Parathyroid adenoma (tissue), 2 donors: Measurements from ENCODE around the gene PTPDC1.

Experiments used
- H2AFZ ChIP-seq: fragments of 300-600 bp; sonication (generic); one replicate; pipeline ENCODE4 v1.7.0; 2017; ENCODE audit warnings: antibody characterized with exemption, mild to moderate bottlenecking
- H3K27ac ChIP-seq: fragments of 300-600 bp; sonication (generic); one replicate; pipeline ENCODE4 v1.7.0; 2017
- H3K27me3 ChIP-seq: fragments of 300-600 bp; sonication (generic); one replicate; pipeline ENCODE4 v1.7.0; 2017; ENCODE audit warnings: low read length; ENCODE audit not compliant: control insufficient read depth, insufficient read depth
- H3K36me3 ChIP-seq: fragments of 300-600 bp; sonication (generic); one replicate; pipeline ENCODE4 v1.7.0; 2017; ENCODE audit warnings: low read length; ENCODE audit not compliant: control insufficient read depth, insufficient read depth
- H3K4me1 ChIP-seq: fragments of 300-600 bp; sonication (generic); one replicate; pipeline ENCODE4 v1.7.0; 2017; ENCODE audit warnings: control low read depth
- H3K4me2 ChIP-seq: fragments of 300-600 bp; sonication (generic); one replicate; pipeline ENCODE4 v1.7.0; 2017; ENCODE audit warnings: low read length
- H3K4me3 ChIP-seq: fragments of 300-600 bp; sonication (generic); one replicate; pipeline ENCODE4 v1.7.0; 2017; ENCODE audit warnings: low read depth, low read length
- H3K79me2 ChIP-seq: fragments of 300-600 bp; sonication (generic); one replicate; pipeline ENCODE4 v1.7.0; 2017; ENCODE audit warnings: control low read depth
- H3K9ac ChIP-seq: fragments of 300-600 bp; sonication (generic); one replicate; pipeline ENCODE4 v1.7.0; 2017; ENCODE audit warnings: mild to moderate bottlenecking
- H3K9me3 ChIP-seq: fragments of 300-600 bp; sonication (generic); one replicate; pipeline ENCODE4 v1.7.0; 2017; ENCODE audit warnings: low read length; ENCODE audit not compliant: control insufficient read depth
- CTCF ChIP-seq: fragments of 300-600 bp; sonication (generic); IDR thresholded peaks from one replicate; pipeline ENCODE4 v1.7.0; 2017; ENCODE audit warnings: antibody characterized with exemption, mild to moderate bottlenecking
- donor health status: primary hyperparathyroidism.

Gene PTPDC1

GRCh38 chr9:94100152-94100879 is 16.1 kb downstream of the PTPDC1 start:
- Histone ChIP-seq H3K9ac (no peak overlapping the region), H3K36me3 (no peaks in the 10 kb centered on the region), H3K4me1 (no peaks in the 10 kb centered on the region), H2AFZ (no peak overlapping the region), H3K9me3 (no peaks in the 10 kb centered on the region), H3K27ac (no peak overlapping the region), H3K79me2 (no peaks in the 10 kb centered on the region), H3K4me2 (no peak overlapping the region), H3K27me3 (no peaks in the 10 kb centered on the region), H3K4me3 (no peak overlapping the region)
- no peak for TF ChIP-seq CTCF

DNA sequence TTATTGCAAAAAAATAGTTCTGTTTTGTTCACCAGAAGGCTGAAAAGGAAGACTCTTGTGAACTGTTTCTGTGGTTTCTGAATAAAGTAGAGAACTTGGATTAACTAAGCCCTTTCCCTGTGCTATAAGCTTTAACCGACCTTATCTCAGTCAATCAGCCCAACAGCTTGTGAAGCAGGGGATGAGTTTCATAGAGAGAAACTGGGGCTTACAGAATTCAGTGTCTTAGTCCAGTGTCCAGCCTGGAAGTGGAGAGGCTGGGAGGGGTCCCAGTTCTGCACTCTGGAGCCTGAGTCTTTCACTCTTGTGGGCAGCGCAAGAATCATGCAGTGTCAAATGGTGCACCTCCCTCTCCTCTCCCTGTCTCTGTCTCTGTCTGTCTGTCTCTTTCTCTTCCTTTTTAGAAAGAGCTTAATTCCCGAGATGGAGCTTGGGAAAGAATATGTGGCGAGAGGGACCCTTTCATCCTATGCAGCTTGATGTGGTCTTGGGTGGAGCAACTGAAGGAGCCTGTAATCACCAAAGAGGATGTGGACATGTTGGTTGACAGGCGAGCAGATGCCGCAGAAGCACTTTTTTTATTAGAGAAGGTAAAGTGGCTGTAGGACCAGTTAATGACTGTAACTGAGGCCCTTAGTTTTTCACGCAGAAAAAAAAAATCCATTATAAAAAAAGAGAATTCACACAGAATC is 17.0 kb downstream of the PTPDC1 start:
- no peak for TF ChIP-seq CTCF
- no peaks in the 10 kb centered on the region for H3K79me2 ChIP-seq

GRCh38 chr9:94108584-94108983 is 24.3 kb downstream of the PTPDC1 start:
- Histone ChIP-seq H3K4me1 (no peaks in the 10 kb centered on the region), H3K79me2 (no peaks in the 10 kb centered on the region), H3K27ac (no peak overlapping the region), H3K4me2 (no peak overlapping the region), H3K27me3 (no peaks in the 10 kb centered on the region), H2AFZ (no peak overlapping the region), H3K36me3 (no peaks in the 10 kb centered on the region), H3K9me3 (no peaks in the 10 kb centered on the region), H3K4me3 (no peak overlapping the region), H3K9ac (no peak overlapping the region)
- no peak for TF ChIP-seq CTCF

More for the DNA sequence above, 17.0 kb downstream of the PTPDC1 start:
- Histone ChIP-seq H2AFZ (no peak overlapping the region), H3K27me3 (no peaks in the 10 kb centered on the region), H3K4me1 (no peaks in the 10 kb centered on the region), H3K9ac (no peak overlapping the region), H3K4me3 (no peak overlapping the region), H3K9me3 (no peaks in the 10 kb centered on the region), H3K4me2 (no peak overlapping the region), H3K36me3 (no peaks in the 10 kb centered on the region), H3K27ac (no peak overlapping the region)

GRCh38 chr9:94110821-94111252 is 26.6 kb downstream of the PTPDC1 start:
- Histone ChIP-seq H2AFZ (no peak overlapping the region), H3K4me2 (no peak overlapping the region), H3K4me3 (no peak overlapping the region), H3K79me2 (no peaks in the 10 kb centered on the region), H3K9me3 (no peaks in the 10 kb centered on the region), H3K36me3 (no peaks in the 10 kb centered on the region), H3K27ac (no peak overlapping the region), H3K4me1 (no peaks in the 10 kb centered on the region), H3K9ac (no peak overlapping the region), H3K27me3 (no peaks in the 10 kb centered on the region)
- no peak for TF ChIP-seq CTCF
